Lower lobe of right lung (tissue), 2 donors: Measurements from ENCODE around the gene PTPRN2. TPM values are rescaled to one million over a fixed set of nuclear protein-coding genes. Genes with fewer than 3 reads are reported as not detected.

ENCODE experiments used
- ATAC-seq, 2 donors: fragments of 200-7000 bp; cut with Tn5 transposase; one replicate each; pipeline ENCODE4 v1.9.1; 2020 to 2022; ENCODE audit warnings: mild to moderate bottlenecking in 2 of 2, moderate library complexity in 2 of 2
- DNase-seq: peaks from one replicate; pipeline ENCODE4 v3.0.0-alpha.2; 2020
- H3K27ac ChIP-seq: fragments of 200-600 bp; one replicate; pipeline ENCODE4 v1.8.0; 2022
- H3K27me3 ChIP-seq: fragments of 200-600 bp; one replicate; pipeline ENCODE4 v1.8.0; 2022; ENCODE audit warnings: low read depth
- H3K36me3 ChIP-seq: fragments of 200-600 bp; one replicate; pipeline ENCODE4 v1.8.0; 2022; ENCODE audit warnings: mild to moderate bottlenecking
- H3K4me1 ChIP-seq: fragments of 200-600 bp; one replicate; pipeline ENCODE4 v1.8.0; 2022
- H3K4me3 ChIP-seq: fragments of 200-600 bp; one replicate; pipeline ENCODE4 v1.8.0; 2022; ENCODE audit warnings: mild to moderate bottlenecking
- H3K9me3 ChIP-seq: fragments of 200-600 bp; one replicate; pipeline ENCODE4 v1.8.0; 2022
- CTCF ChIP-seq: fragments of 200-600 bp; IDR thresholded peaks from one replicate; pipeline ENCODE4 v1.8.0; 2022; ENCODE audit warnings: antibody characterized with exemption, mild to moderate bottlenecking
- intact Hi-C: fragments of 100-400 bp; cut with DNase I; formaldehyde crosslinking; loops from one replicate; pipeline ENCODE4 v1.11.0; 2022
- total RNA-seq: library from RNA; stranded (reverse); fragmentation: NEBNext Ultra II Directional; extraction: Animal tissue kit (Norgen Biotek cat#: 25700); gene quantifications from one replicate; pipeline ENCODE4 v1.2.1, GENCODE V29; 2021
- donor health status: DM: no; HTN: yes; CAD: no; lungs with severe emphysema.

Gene PTPRN2
- total RNA-seq, 1 donor from 2014 or later = 6.8 TPM

- ATAC-seq (no peak), DNase-seq (no peak)
- Histone ChIP-seq H3K27ac (no peak overlapping the region), H3K4me1 (no peaks in the 10 kb centered on the region), H3K9me3 (no peaks in the 10 kb centered on the region), H3K36me3 (no peaks in the 10 kb centered on the region), H3K27me3 (no peaks in the 10 kb centered on the region), H3K4me3 (no peak overlapping the region)
- TF ChIP-seq CTCF = no peak
- intact Hi-C loops = no loop called here
These were observed 271.1 kb downstream of the PTPRN2 start for GRCh38 chr7:158316466-158317031.

- ATAC-seq = no peak
- intact Hi-C loops = no loop called here
- Histone ChIP-seq H3K27me3 (no peaks in the 10 kb centered on the region), H3K9me3 (no peaks in the 10 kb centered on the region), H3K36me3 (no peaks in the 10 kb centered on the region), H3K4me1 (no peaks in the 10 kb centered on the region), H3K27ac (no peak overlapping the region), H3K4me3 (no peak overlapping the region)
- no peak for DNase-seq
- no peak for TF ChIP-seq CTCF
These were observed 271.7 kb downstream of the PTPRN2 start for GRCh38 chr7:158315881-158316280.

GRCh38 chr7:158315326-158315725, 272.3 kb downstream of the PTPRN2 start:
- no peak for DNase-seq
- intact Hi-C loops = no loop called here
- Histone ChIP-seq H3K9me3 (no peaks in the 10 kb centered on the region), H3K27ac (no peak overlapping the region), H3K36me3 (no peaks in the 10 kb centered on the region), H3K4me1 (no peaks in the 10 kb centered on the region), H3K4me3 (no peak overlapping the region), H3K27me3 (no peaks in the 10 kb centered on the region)
- no peak for TF ChIP-seq CTCF
- no peak for ATAC-seq

- DNase-seq (no peak), ATAC-seq (no peak)
- intact Hi-C loops = no loop called here
- H3K27me3 ChIP-seq = no peaks in the 10 kb centered on the region
- H3K4me3 ChIP-seq = no peak overlapping the region
- no peaks in the 10 kb centered on the region for H3K4me1 ChIP-seq
- no peak for TF ChIP-seq CTCF
- H3K27ac ChIP-seq = no peak overlapping the region
- no peaks in the 10 kb centered on the region for H3K9me3 ChIP-seq
- H3K36me3 ChIP-seq = no peaks in the 10 kb centered on the region
These were observed 273.2 kb downstream of the PTPRN2 start for GRCh38 chr7:158314394-158314793.

GRCh38 chr7:158313931-158314330, 273.7 kb downstream of the PTPRN2 start:
- TF ChIP-seq CTCF = no peak
- ATAC-seq = no peak
- no peak for DNase-seq
- no peaks in the 10 kb centered on the region for H3K27me3 ChIP-seq
- no peaks in the 10 kb centered on the region for H3K9me3 ChIP-seq
- intact Hi-C loops = no loop called here
- H3K36me3 ChIP-seq = no peaks in the 10 kb centered on the region
- H3K27ac ChIP-seq = no peak overlapping the region
- no peaks in the 10 kb centered on the region for H3K4me1 ChIP-seq
- no peak overlapping the region for H3K4me3 ChIP-seq

GRCh38 chr7:158312789-158313188, 274.8 kb downstream of the PTPRN2 start:
- no peaks in the 10 kb centered on the region for H3K27me3 ChIP-seq
- peaks cover 5% of the 10 kb centered on the region for H3K9me3 ChIP-seq
- intact Hi-C loops = no loop called here
- no peak overlapping the region for H3K4me3 ChIP-seq
- no peaks in the 10 kb centered on the region for H3K36me3 ChIP-seq
- DNase-seq (no peak), ATAC-seq (no peak)
- no peaks in the 10 kb centered on the region for H3K4me1 ChIP-seq
- no peak for TF ChIP-seq CTCF
- no peak overlapping the region for H3K27ac ChIP-seq
